Measurements from ENCODE around the gene FAXDC2.

Gene FAXDC2

GRCh38 chr5:154795235-154795596 lies 55.2 kb downstream of the FAXDC2 start:
- DNase-seq (ENCODE audit: insufficient read length, low spot score) (no peak), FAIRE-seq (no peak)
- TF ChIP-seq CTCF (IDR thresholded peaks at IDR 0.05; ENCODE audit: insufficient read depth, missing control alignments): no peak

DNA sequence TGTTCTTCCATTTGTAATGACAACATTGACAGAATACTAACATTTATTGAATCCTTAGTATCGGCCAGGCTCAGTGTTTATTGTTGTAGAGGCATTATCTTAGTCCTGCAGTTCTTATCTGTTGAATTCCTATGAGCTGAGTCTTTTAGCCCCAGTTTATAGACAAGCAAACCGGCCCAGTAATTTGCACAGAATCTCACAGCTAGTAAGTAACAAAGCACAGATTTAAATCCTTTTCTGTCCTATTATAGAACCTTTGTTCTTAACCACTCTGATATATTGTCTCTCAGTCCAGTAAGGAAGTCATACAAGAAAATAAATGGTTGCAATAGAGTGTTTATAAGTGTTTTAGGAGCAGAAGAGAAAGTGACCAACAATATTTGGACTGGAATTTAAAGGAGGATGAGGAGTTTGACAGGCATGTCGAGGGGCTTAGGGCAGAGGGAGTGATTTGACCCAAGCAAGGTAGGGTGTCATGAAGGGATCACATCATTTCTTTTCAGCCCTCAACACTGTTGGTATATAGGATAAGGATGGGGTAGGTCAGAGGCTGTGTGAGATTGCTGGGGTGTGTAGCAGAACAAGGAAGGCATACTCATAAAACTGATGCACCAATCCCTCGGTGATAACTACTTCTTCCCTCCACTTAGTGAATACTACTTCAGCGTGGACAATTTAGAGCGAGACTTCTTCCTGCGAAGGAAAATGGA lies 55.7 kb downstream of the FAXDC2 start:
- DNase-seq (ENCODE audit: insufficient read length, low spot score): no peak
- FAIRE-seq: no peak
- no peak for TF ChIP-seq CTCF (IDR thresholded peaks at IDR 0.05; ENCODE audit: insufficient read depth, missing control alignments)

GRCh38 chr5:154793599-154794524 lies 56.5 kb downstream of the FAXDC2 start:
- DNase-seq (ENCODE audit: insufficient read length, low spot score) (no peak), FAIRE-seq (no peak)
- no peak for TF ChIP-seq CTCF (IDR thresholded peaks at IDR 0.05; ENCODE audit: insufficient read depth, missing control alignments)

DNA sequence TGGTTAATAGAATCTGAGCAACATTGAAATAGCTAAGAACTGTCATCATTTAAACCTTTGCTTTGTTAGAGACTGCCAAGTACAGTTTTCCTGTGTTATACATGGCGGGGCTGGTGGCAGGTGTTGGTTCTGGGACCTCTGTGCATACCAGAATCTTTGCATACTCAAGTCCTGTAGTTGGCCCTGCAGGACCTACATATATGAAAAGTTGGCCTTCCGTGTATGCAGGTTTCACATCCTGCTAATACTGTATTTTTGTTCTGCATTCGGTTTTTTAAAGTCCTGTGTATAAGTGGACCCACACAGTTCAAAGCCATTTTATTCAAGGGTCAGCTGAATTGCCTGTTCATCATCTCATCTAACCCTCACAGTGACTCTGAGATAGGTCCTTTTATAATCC lies 58.9 kb downstream of the FAXDC2 start:
- FAIRE-seq: no peak
- no peak for TF ChIP-seq CTCF (IDR thresholded peaks at IDR 0.05; ENCODE audit: insufficient read depth, missing control alignments)
- DNase-seq (ENCODE audit: insufficient read length, low spot score): no peak

- TF ChIP-seq CTCF (IDR thresholded peaks at IDR 0.05; ENCODE audit: insufficient read depth, missing control alignments): no peak
- DNase-seq (ENCODE audit: insufficient read length, low spot score) (no peak), FAIRE-seq (no peak)
Measured at GRCh38 chr5:154788212-154788611, 62.2 kb downstream of the FAXDC2 start.

DNA sequence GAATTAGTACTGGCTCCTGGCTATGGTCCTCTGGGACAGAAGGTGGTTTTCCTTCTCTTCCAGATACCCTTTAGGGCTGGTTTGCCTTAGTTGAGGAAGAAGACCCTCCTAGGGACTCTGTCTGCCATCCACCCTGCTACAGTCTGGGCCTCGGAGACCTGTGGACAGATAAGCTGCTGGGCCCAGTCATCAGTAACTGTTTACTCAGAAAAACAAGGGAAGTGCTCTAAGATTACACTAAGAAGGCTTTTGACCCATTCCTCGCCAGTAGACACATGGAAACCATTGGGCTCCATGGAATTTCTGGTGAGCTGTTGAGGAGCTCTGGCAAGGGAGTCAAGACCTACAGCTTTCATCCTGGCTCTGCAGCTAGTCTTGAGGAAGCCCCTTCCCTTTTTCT lies 64.0 kb downstream of the FAXDC2 start:
- TF ChIP-seq CTCF (IDR thresholded peaks at IDR 0.05; ENCODE audit: insufficient read depth, missing control alignments): no peak
- DNase-seq (ENCODE audit: insufficient read length, low spot score): no peak
- FAIRE-seq: no peak

DNA sequence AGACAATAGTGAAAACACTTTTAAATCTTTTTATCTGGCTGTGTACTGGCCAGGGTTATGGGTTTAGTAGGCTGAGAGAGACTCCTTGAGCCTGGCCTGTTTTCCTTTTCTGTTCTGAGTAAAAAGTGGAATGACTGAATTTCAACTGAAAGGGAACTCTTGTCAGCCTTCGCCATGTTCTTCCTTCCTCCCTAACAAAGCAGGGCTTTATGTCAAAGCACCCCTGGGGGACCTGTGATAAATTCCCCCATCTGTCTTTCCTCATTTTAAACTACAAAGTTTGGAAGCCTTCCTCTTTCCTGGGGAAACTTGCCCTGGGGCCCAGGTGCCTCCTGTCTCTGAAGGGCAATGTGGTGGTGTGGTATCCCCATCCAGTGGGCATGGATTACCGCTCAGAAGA lies 65.5 kb downstream of the FAXDC2 start:
- FAIRE-seq (no peak), DNase-seq (ENCODE audit: insufficient read length, low spot score) (no peak)
- TF ChIP-seq CTCF (IDR thresholded peaks at IDR 0.05; ENCODE audit: insufficient read depth, missing control alignments): no peak

Data from D721Med (cell line).